Mucosa of stomach (tissue), 1 donor: ENCODE measurements around the gene OR6K2.
"Not testable (repeated sequence)": the region's sequence is repeated elsewhere in the genome, so short reads cannot be mapped to it uniquely, and the experiment has no call there.

Experiments
- H3K27me3 ChIP-seq: one replicate; pipeline ENCODE4 v1.7.0; 2013; ENCODE audit warnings: mild to moderate bottlenecking, low read length; ENCODE audit not compliant: control insufficient read depth, insufficient read depth
- H3K36me3 ChIP-seq: one replicate; pipeline ENCODE4 v1.7.0; 2013; ENCODE audit warnings: low read length; ENCODE audit not compliant: control insufficient read depth, insufficient read depth
- H3K4me1 ChIP-seq: one replicate; pipeline ENCODE4 v1.7.0; 2013; ENCODE audit warnings: mild to moderate bottlenecking, low read length; ENCODE audit not compliant: control insufficient read depth, insufficient read depth
- H3K4me3 ChIP-seq: one replicate; pipeline ENCODE4 v1.7.0; 2013; ENCODE audit warnings: low read length
- H3K9ac ChIP-seq: one replicate; pipeline ENCODE4 v1.7.0; 2013; ENCODE audit warnings: mild to moderate bottlenecking, low read length, moderate library complexity
- H3K9me3 ChIP-seq: one replicate; pipeline ENCODE4 v1.7.0; 2013; ENCODE audit warnings: mild to moderate bottlenecking, low read length, moderate library complexity; ENCODE audit not compliant: control insufficient read depth
- donor health status: Pancreatic carcinoma.

OR6K2 gene

DNA sequence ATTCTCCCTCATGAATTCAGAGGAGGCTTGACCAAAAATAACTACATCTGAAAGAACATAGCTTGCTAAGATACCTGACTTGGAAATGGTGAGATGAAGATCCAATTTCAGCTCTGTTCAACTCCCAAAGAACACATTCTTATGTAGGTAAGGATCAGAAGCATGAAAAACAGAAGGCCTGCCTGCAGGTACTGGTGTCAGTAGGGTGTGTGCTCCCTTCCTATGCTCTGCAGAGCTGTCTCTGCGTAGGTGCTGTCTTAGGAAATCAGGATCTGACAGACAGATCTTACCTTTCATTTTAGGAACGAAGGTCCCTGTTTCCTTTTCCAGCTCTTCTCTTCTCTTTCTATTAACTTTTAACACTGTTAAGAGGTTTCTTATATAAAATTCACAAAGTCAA lies 5.6 kb upstream of the OR6K2 start:
- Histone ChIP-seq H3K36me3 (no peaks in the 10 kb centered on the region), H3K9ac (no peak overlapping the region), H3K4me1 (no peaks in the 10 kb centered on the region), H3K27me3 (no peaks in the 10 kb centered on the region), H3K4me3 (no peak overlapping the region), H3K9me3 (no peaks in the 10 kb centered on the region)

DNA sequence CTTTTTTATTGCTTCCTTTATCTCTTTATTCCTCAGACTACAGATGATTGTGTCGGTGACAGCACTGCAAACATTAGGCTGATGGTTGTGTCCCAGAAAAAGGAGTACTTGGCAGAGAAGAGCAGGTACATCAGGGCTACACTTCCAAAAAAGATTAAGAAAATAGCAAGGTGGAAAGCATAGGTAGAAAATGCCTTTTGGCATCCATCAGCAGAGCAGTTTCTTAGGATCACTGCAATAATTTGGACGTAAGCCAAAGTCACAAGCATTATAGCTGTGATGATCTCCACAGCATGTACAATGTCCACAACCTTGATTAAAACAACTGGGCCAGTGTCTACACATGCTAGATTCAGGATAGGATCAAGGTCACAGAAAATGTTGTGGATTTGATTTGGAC lies 5.9 kb downstream of the OR6K2 start:
- no peak overlapping the region for H3K9ac ChIP-seq
- H3K9me3 ChIP-seq: no peaks in the 10 kb centered on the region
- H3K4me3 ChIP-seq: no peak overlapping the region
- no peaks in the 10 kb centered on the region for H3K36me3 ChIP-seq
- no peaks in the 10 kb centered on the region for H3K4me1 ChIP-seq
- H3K27me3 ChIP-seq: no peaks in the 10 kb centered on the region

DNA sequence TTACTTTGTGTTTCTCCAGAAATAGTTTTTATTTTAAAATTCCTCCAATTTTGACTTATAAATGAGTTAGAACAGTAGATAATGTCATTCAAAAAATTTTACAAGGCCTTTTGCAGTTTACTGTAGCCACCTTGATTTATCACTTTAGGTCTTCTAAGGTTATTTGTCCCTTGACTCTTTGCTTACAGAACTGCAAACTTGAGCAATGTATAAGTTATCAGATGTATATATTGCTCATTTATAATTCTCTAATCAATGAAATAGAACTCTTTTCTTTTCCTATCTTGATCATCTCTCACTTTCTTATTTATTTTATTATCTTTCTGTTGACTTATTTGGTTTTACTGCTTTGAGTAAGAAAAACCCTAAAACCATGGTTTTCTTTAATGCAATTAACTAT lies 8.1 kb downstream of the OR6K2 start:
- H3K27me3 ChIP-seq: no peaks in the 10 kb centered on the region
- H3K36me3 ChIP-seq: no peaks in the 10 kb centered on the region
- no peaks in the 10 kb centered on the region for H3K4me1 ChIP-seq
- no peak overlapping the region for H3K9ac ChIP-seq
- H3K9me3 ChIP-seq: no peaks in the 10 kb centered on the region
- H3K4me3 ChIP-seq: no peak overlapping the region

DNA sequence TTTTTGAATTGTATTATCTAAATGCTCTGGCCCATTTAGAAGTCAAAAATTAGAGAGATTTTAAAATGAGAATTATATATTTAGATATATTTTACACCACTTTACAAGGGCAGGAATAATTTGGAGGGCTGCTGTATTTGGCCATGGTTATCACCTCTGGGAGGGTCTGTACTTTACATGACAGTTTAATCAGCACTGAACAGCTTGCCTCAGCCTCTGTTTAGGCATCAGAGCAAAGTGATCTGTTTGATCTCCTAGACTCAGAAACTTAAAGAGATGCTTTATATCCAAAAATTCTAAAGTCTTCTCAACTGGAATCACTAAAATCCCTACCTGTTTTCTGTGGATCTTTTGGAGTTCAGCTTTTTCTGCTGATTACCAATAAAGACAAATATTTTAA lies 8.5 kb downstream of the OR6K2 start:
- no peak overlapping the region for H3K4me3 ChIP-seq
- H3K9me3 ChIP-seq: no peaks in the 10 kb centered on the region
- no peak overlapping the region for H3K9ac ChIP-seq
- no peaks in the 10 kb centered on the region for H3K4me1 ChIP-seq
- H3K36me3 ChIP-seq: no peaks in the 10 kb centered on the region
- H3K27me3 ChIP-seq: no peaks in the 10 kb centered on the region

GRCh38 chr1:158691149-158691548 lies 9.3 kb downstream of the OR6K2 start:
- H3K9me3 ChIP-seq, H3K27me3 ChIP-seq, H3K9ac ChIP-seq, H3K36me3 ChIP-seq, H3K4me3 ChIP-seq, H3K4me1 ChIP-seq: not testable (repeated sequence)

DNA sequence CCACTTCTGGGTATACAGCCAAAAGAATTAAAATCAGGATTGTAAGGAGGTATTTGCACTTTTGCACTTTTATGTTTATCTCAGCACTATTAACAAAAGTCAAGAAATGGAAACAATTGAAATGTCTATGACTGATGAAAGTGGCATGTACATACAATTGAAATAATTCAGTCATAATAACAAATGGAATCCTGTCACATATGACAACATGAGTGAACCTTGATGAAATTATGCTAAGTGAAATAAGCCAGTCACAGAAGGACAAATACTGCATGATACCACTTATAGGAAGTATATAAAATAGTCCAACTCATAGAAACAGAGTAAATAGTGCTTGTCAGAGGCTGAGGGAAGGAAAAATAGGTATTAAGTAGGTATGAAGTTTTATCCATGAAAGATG lies 10.6 kb downstream of the OR6K2 start:
- Histone ChIP-seq H3K4me3 (no peak overlapping the region), H3K9ac (no peak overlapping the region), H3K36me3 (no peaks in the 10 kb centered on the region), H3K9me3 (no peaks in the 10 kb centered on the region), H3K4me1 (no peaks in the 10 kb centered on the region), H3K27me3 (no peaks in the 10 kb centered on the region)

GRCh38 chr1:158689110-158689509 lies 11.3 kb downstream of the OR6K2 start:
- H3K27me3 ChIP-seq: no peaks in the 10 kb centered on the region
- no peaks in the 10 kb centered on the region for H3K9me3 ChIP-seq
- H3K4me1 ChIP-seq: no peaks in the 10 kb centered on the region
- H3K4me3 ChIP-seq: no peak overlapping the region
- H3K9ac ChIP-seq: no peak overlapping the region
- no peaks in the 10 kb centered on the region for H3K36me3 ChIP-seq

GRCh38 chr1:158688343-158688742 lies 12.1 kb downstream of the OR6K2 start:
- not testable (repeated sequence) for H3K9me3 ChIP-seq, H3K9ac ChIP-seq, H3K4me3 ChIP-seq, H3K4me1 ChIP-seq, H3K27me3 ChIP-seq, H3K36me3 ChIP-seq

GRCh38 chr1:158687037-158687436 lies 13.4 kb downstream of the OR6K2 start:
- H3K9ac ChIP-seq: no peak overlapping the region
- no peaks in the 10 kb centered on the region for H3K9me3 ChIP-seq
- H3K27me3 ChIP-seq: no peaks in the 10 kb centered on the region
- H3K4me1 ChIP-seq: no peaks in the 10 kb centered on the region
- H3K4me3 ChIP-seq: no peak overlapping the region
- H3K36me3 ChIP-seq: no peaks in the 10 kb centered on the region

- Histone ChIP-seq H3K36me3 (no peaks in the 10 kb centered on the region), H3K9ac (no peak within 1 kb of the TSS), H3K9me3 (no peaks in the 10 kb centered on the region), H3K4me1 (no peaks in the 10 kb centered on the region), H3K27me3 (no peaks in the 10 kb centered on the region), H3K4me3 (no peak within 1 kb of the TSS)
Observed at GRCh38 chr1:158686111-158687009, 14.1 kb downstream of the OR6K2 start, which contains the start of gene SPTA1. TSS of gene SPTA1 (minus strand) at chr1:158686715. CDS start at chr1:158686517, 198 bp downstream.

- no peaks in the 10 kb centered on the region for H3K9me3 ChIP-seq
- no peaks in the 10 kb centered on the region for H3K27me3 ChIP-seq
- H3K4me3 ChIP-seq: no peak overlapping the region
- no peaks in the 10 kb centered on the region for H3K36me3 ChIP-seq
- no peaks in the 10 kb centered on the region for H3K4me1 ChIP-seq
- no peak overlapping the region for H3K9ac ChIP-seq
Observed at GRCh38 chr1:158685085-158685484, 15.4 kb downstream of the OR6K2 start.

DNA sequence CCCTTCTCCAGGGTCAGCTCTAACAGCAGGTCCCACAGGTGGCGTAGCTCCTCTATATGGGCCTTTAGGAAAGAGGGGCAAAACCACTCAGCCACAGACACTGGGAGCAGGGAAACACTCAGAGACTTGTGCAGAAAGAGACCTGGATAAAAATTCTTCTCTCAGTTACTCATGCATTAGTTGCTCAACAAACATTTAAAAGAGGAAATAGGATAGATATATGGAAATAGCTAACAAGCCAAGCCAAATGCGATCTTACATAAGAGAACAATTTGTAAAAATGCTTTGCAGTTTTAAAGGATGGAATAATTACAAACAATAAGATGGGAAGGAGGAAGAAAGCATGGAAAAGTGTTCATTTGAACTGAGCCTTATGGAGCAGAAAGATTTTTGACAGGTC lies 18.8 kb downstream of the OR6K2 start:
- Histone ChIP-seq H3K9ac (no peak overlapping the region), H3K9me3 (no peaks in the 10 kb centered on the region), H3K4me1 (no peaks in the 10 kb centered on the region), H3K36me3 (no peaks in the 10 kb centered on the region), H3K4me3 (no peak overlapping the region), H3K27me3 (no peaks in the 10 kb centered on the region)
